Measurements from ENCODE around the gene MS4A18.

The MS4A18 gene

GRCh38 chr11:60783911-60784310, 59.4 kb downstream of the MS4A18 start:
- DNase-seq (ENCODE audit: low read depth, low spot score), result no peak
- no peak overlapping the region for H3K4me3 ChIP-seq (ENCODE audit: low read depth, low read length)
- ChIA-PET POLR2A (no interaction called here), CTCF (no interaction called here)
- no peak for TF ChIP-seq CTCF (IDR thresholded peaks at IDR 0.05; ENCODE audit: insufficient read depth, low read length, missing control alignments)

- no peak for DNase-seq (ENCODE audit: low read depth, low spot score)
- ChIA-PET CTCF (interaction anchor here (0.9 to 1.6 kb wide), 4 partner anchors 9 to 114 kb away, joined by 3 to 7 read pairs (median 5); no protein-coding TSS in a partner anchor), POLR2A (no interaction called here)
- TF ChIP-seq CTCF (IDR thresholded peaks at IDR 0.05; ENCODE audit: insufficient read depth, low read length, missing control alignments), result no peak
- no peak within 1 kb of the TSS for H3K4me3 ChIP-seq (ENCODE audit: low read depth, low read length)
Observed at GRCh38 chr11:60785136-60785535, 60.6 kb downstream of the MS4A18 start, which contains the start of gene MS4A10. Gene MS4A10, plus strand, starts transcription at chr11:60785333. Its CDS starts 5,003 bp downstream, at chr11:60790336.

- H3K4me3 ChIP-seq (ENCODE audit: low read depth, low read length), result no peak overlapping the region
- no peak for DNase-seq (ENCODE audit: low read depth, low spot score)
- ChIA-PET POLR2A (no interaction called here), CTCF (interaction anchor here (0.9 to 2.0 kb wide), 8 partner anchors 8 to 116 kb away, joined by 3 to 10 read pairs (median 5); no protein-coding TSS in a partner anchor)
- TF ChIP-seq CTCF (IDR thresholded peaks at IDR 0.05; ENCODE audit: insufficient read depth, low read length, missing control alignments), result no peak
Observed at GRCh38 chr11:60785806-60786361, 61.4 kb downstream of the MS4A18 start.

- H3K4me3 ChIP-seq (ENCODE audit: low read depth, low read length), result no peak overlapping the region
- peak; percentile 42 for DNase-seq (ENCODE audit: low read depth, low spot score)
- CTCF ChIA-PET, result interaction anchor here (0.9 to 2.0 kb wide), 6 partner anchors 9 to 112 kb away, joined by 3 to 10 read pairs (median 4); no protein-coding TSS in a partner anchor
- POLR2A ChIA-PET, result no interaction called here
- no peak for TF ChIP-seq CTCF (IDR thresholded peaks at IDR 0.05; ENCODE audit: insufficient read depth, low read length, missing control alignments)
Observed at GRCh38 chr11:60786811-60787567, 62.5 kb downstream of the MS4A18 start.

- ChIA-PET CTCF (no interaction called here), POLR2A (no interaction called here)
- no peak overlapping the region for H3K4me3 ChIP-seq (ENCODE audit: low read depth, low read length)
- TF ChIP-seq CTCF (IDR thresholded peaks at IDR 0.05; ENCODE audit: insufficient read depth, low read length, missing control alignments), result no peak
- no peak for DNase-seq (ENCODE audit: low read depth, low spot score)
Observed at GRCh38 chr11:60788401-60789125, 64.0 kb downstream of the MS4A18 start.

GRCh38 chr11:60790726-60791125, 66.2 kb downstream of the MS4A18 start:
- DNase-seq (ENCODE audit: low read depth, low spot score), result no peak
- no peak overlapping the region for H3K4me3 ChIP-seq (ENCODE audit: low read depth, low read length)
- ChIA-PET POLR2A (no interaction called here), CTCF (interaction anchor here (0.7 to 2.6 kb wide), 3 partner anchors 15 to 97 kb away, joined by 3 to 10 read pairs (median 8); no protein-coding TSS in a partner anchor)
- no peak for TF ChIP-seq CTCF (IDR thresholded peaks at IDR 0.05; ENCODE audit: insufficient read depth, low read length, missing control alignments)

Data from AG04449 (cell line).